ENCODE measurements around the gene ZBTB45.

ZBTB45 gene

DNA sequence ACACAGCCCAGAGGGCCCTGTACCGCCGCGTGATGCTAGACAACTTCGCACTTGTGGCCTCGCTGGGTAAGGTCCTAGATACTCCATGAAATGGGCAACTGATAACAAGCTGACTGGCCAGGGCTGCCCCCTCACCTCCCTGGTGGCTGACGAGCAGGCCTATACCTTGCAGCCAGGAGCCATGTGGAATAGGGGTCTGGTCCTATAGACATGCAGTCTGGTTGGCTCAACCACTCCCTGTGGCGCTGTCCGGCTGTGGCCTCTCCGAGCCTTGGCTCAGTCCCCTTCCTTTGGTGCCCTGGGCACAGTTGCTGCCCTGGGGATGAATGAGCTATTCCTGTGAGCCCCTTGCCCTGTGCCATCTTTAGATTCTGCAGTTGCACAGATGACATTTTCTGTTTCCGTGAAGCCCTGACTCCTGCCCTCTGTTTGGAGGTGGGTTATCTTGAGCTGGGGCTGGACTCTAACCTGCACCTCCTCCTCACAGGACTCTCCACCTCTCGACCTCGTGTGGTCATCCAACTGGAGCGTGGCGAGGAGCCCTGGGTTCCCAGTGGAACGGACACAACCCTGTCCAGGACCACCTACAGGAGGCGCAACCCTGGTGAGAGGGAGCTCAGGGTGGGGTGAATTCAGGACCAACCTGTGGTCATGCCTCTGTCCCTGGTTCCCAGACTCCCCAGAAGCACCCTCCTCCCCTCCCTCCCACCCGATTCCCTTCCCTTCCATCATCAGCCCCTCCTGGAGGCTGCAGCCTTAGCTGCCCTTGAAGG is 50.2 kb downstream of the ZBTB45 start:
- no peak overlapping the region for H3K4me3 ChIP-seq (ENCODE audit: low read length)
- DNase-seq (ENCODE audit: low read depth) = no peak
- TF ChIP-seq, protein P1, sequence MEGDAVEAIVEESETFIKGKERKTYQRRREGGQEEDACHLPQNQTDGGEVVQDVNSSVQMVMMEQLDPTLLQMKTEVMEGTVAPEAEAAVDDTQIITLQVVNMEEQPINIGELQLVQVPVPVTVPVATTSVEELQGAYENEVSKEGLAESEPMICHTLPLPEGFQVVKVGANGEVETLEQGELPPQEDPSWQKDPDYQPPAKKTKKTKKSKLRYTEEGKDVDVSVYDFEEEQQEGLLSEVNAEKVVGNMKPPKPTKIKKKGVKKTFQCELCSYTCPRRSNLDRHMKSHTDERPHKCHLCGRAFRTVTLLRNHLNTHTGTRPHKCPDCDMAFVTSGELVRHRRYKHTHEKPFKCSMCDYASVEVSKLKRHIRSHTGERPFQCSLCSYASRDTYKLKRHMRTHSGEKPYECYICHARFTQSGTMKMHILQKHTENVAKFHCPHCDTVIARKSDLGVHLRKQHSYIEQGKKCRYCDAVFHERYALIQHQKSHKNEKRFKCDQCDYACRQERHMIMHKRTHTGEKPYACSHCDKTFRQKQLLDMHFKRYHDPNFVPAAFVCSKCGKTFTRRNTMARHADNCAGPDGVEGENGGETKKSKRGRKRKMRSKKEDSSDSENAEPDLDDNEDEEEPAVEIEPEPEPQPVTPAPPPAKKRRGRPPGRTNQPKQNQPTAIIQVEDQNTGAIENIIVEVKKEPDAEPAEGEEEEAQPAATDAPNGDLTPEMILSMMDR (conservative IDR thresholded peaks at IDR 0.05; ENCODE audit: low read depth, low read length) = no peak

DNA sequence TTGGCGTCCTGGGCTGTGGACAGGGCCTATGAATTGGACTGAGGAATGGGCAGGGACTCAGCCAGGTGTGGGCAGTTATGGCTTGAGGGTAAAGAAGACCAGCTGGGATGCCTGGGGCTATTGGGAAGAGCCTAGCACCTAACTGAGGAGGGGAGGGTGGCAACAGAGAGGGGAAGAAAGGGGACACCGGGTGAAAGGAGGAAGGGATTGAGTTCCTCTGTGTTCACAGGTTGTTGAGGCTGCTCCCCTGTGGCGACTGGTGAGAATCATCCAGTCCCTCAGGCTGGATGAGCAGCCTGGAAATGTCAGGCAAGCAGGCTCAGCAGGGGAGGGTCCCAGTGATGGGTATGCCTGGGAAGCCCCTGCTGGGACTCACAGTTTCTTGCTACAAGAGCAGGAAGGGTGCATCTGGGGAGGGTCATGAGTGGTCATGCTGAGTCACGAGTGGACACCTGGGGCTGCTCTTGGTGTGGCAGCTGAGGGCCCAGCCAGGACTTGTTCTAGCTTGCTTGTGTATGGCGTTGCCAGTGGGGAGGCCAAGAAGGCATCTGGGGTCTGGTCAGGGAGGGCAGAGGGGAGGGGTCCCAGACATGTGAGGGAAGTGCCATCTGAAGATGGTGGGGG is 51.3 kb downstream of the ZBTB45 start:
- H3K4me3 ChIP-seq (ENCODE audit: low read length) = peak overlapping the region; percentile 3
- TF ChIP-seq, protein P1 (conservative IDR thresholded peaks at IDR 0.05; ENCODE audit: low read depth, low read length) = no peak
- no peak for DNase-seq (ENCODE audit: low read depth)

DNA sequence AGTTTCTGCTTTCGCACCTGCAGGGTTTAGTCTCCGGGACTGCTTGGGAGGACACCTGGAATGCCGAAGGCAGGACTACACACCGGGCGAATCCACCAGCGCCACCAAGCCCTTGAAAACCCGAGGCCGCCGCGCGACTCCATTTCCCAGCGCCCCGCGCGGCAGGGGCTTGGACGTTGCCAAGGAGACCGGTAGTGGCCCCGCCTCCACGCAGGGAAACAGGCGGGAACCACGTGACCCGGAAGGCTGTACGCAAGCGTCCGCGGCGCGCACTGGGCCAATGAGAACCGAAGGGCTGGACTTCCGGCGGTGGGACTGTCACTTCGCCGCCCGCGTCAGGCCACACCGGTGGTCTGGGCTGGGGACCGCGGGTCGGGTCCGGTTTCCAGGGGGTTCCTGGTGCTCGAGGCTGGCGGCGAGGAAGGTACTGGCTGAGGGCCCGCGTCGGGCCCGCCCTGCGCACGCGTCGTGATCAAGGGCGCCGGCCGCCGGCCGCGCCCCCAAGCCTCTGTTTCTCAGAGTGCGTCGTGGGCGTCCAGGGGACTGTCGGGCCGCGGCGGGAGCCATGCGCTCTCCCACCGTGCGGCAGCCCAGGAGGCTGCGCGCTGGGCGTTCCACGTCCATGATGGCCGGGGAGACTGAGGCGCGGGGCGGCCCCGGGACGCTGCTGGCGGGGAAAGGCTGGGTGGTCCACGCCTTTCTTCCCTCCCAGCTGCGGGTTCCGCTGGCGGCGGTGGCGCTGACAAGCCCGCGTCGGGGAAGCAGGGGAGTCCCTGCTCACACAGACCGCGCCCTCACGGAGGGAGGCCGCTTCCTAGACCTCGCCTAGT is 52.6 kb downstream of the ZBTB45 start, which contains the start of gene ZNF324:
Gene ZNF324, plus strand, starts transcription at position 321 of the 830 bp plus-strand sequence. CDS start 2,106 bp downstream, outside the sequence.
- TF ChIP-seq, protein P1 (conservative IDR thresholded peaks at IDR 0.05; ENCODE audit: low read depth, low read length) = no peak
- peak; percentile 81 for DNase-seq (ENCODE audit: low read depth)
- peak within 1 kb of the TSS; percentile 66 for H3K4me3 ChIP-seq (ENCODE audit: low read length)

DNA sequence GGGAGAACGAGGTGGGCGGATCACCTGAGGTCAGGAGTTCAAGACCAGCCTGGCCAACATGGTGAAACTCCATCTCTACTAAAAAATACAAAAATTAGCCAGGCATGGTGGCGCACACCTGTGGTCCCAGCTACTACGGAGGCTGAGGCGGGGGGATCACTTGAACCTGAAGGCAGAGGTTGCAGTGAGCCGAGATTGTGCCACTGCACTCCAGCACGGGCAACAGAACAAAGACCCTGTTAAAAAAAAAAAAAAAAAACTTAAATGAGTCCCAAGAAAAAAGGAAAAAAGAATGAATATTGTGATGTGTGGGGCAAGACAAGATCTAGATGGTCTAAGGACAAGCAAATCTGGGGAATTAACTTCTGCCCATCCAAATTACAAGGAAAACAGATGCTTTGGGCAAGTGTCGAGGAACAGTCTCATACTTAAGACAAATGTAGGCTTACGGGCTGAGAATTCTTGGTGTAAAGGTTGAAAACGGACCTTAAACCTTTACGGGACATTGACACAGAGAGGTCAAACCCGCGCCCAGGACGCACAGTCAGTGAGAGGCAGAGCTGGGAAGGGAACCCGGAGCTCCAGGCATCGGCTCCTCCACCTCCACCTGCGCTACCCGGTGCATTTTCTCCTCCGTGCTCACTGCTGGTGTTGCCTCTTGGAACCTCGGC is 53.4 kb downstream of the ZBTB45 start:
- TF ChIP-seq, protein P1 (conservative IDR thresholded peaks at IDR 0.05; ENCODE audit: low read depth, low read length) = no peak
- no peak for DNase-seq (ENCODE audit: low read depth)
- H3K4me3 ChIP-seq (ENCODE audit: low read length) = peak overlapping the region; percentile 66

Data from retinal pigment epithelial cell (primary cell).